HepG2 (cell line): ENCODE measurements around the gene MTHFR. TPM values are rescaled to one million over a fixed set of nuclear protein-coding genes. Genes with fewer than 3 reads are reported as not detected.

Source experiments
- ARHGAP35 ChIP-seq: sonication (generic); formaldehyde crosslinking; IDR thresholded peaks from 2 replicates; pipeline ENCODE4 v1.9.0; 2022; ENCODE audit warnings: mild to moderate bottlenecking, inconsistent platforms, moderate library complexity, missing genetic modification reagents, borderline replicate concordance
- BHLHE40 ChIP-seq: IDR thresholded peaks from 2 replicates; pipeline ENCODE4 v1.6.1; 2011; ENCODE audit warnings: low read length, improper control_type of control experiment
- MAF1 ChIP-seq: sonication (generic); formaldehyde crosslinking; IDR thresholded peaks from 2 replicates; pipeline ENCODE4 v1.5.0; 2020; ENCODE audit warnings: missing genetic modification reagents, borderline replicate concordance
- NBN ChIP-seq: fragments of 450-650 bp; conservative IDR thresholded peaks from 2 replicates; pipeline ENCODE4 v1.6.1; 2017
- NR3C1 ChIP-seq: sonication (generic); formaldehyde crosslinking; IDR thresholded peaks from 2 replicates; pipeline ENCODE4 v1.4.0; 2020; ENCODE audit warnings: missing genetic modification reagents
- SRSF9 ChIP-seq: fragments of 200-400 bp; formaldehyde crosslinking; IDR thresholded peaks from 2 replicates; pipeline ENCODE4 v1.6.1; 2018; ENCODE audit warnings: borderline replicate concordance, mild to moderate bottlenecking, low read depth, low read length; ENCODE audit not compliant: insufficient read depth, poor library complexity, severe bottlenecking
- TCF12 ChIP-seq, 2 experiments: fragments of 450-650 bp in 1 of 2; sonication (generic) in 1 of 2; formaldehyde crosslinking in 1 of 2; IDR thresholded peaks; 2 replicates each; pipeline versions ENCODE4 v1.6.1 to v1.8.0; 2017 to 2022; ENCODE audit warnings: antibody characterized with exemption in 1 of 2, mild to moderate bottlenecking in 1 of 2, missing genetic modification reagents in 1 of 2, moderate library complexity in 1 of 2
- YY1 ChIP-seq: IDR thresholded peaks from 2 replicates; pipeline ENCODE4 v1.6.1; 2011; ENCODE audit warnings: low read length, low read depth, moderate library complexity, mild to moderate bottlenecking; ENCODE audit not compliant: insufficient read depth, insufficient replicate concordance
- ZNF652 ChIP-seq: IDR thresholded peaks from 2 replicates; pipeline ENCODE4 v1.6.1; 2016; ENCODE audit warnings: low read depth, borderline replicate concordance
- ZNF660 ChIP-seq: sonication (generic); formaldehyde crosslinking; IDR thresholded peaks from 2 replicates; pipeline ENCODE4 v1.5.1; 2020; ENCODE audit warnings: mild to moderate bottlenecking, low read depth, missing genetic modification reagents, borderline replicate concordance
- ZNF720 ChIP-seq: sonication (generic); formaldehyde crosslinking; IDR thresholded peaks from 2 replicates; pipeline ENCODE4 v1.4.0; 2020; ENCODE audit warnings: missing genetic modification reagents
- polyA plus RNA-seq, 8 experiments: library from polyadenylated mRNA; depleted of rRNA in 3 of 8; stranded (reverse) in 7 of 8; unstranded in 1 of 8; fragments of >200 nt; fragmentation: Illumina TruSeq in 4 of 8; extraction: Trizol in 4 of 8; gene quantifications; 2 replicates each; pipeline versions ENCODE4 v1.2.1 to v1.2.3, GENCODE V29; 2011 to 2016; ENCODE audit warnings: low read depth in 4 of 8, missing spikeins in 1 of 8, mixed read lengths in 1 of 8; ENCODE audit not compliant: insufficient read depth in 1 of 8
- total RNA-seq, 5 experiments: library from RNA; depleted of rRNA; stranded (reverse); fragments of >200 nt; fragmentation: Illumina TruSeq; extraction: Trizol; gene quantifications; 2 replicates each; pipeline ENCODE4 v1.2.3, GENCODE V29; 2016; ENCODE audit warnings: low read depth in 1 of 5
- TF ChIP-seq, protein P1 (sequence below): sonication (generic); formaldehyde crosslinking; IDR thresholded peaks from 2 replicates; pipeline ENCODE4 v1.9.0; 2021; ENCODE audit warnings: missing genetic modification reagents, borderline replicate concordance
- TF ChIP-seq, protein P2 (sequence below): sonication (generic); formaldehyde crosslinking; IDR thresholded peaks from 2 replicates; pipeline ENCODE4 v1.8.0; 2022; ENCODE audit warnings: mild to moderate bottlenecking, missing genetic modification reagents; ENCODE audit not compliant: insufficient replicate concordance
- TF ChIP-seq, protein P3 (sequence below), 2 experiments: sonication (generic) in 1 of 2; formaldehyde crosslinking in 1 of 2; IDR thresholded peaks; 2 replicates each; pipeline versions ENCODE4 v1.6.1 to v1.9.0; 2014 to 2022; ENCODE audit warnings: antibody characterized with exemption in 1 of 2, borderline replicate concordance in 1 of 2, inconsistent platforms in 1 of 2, low read depth in 1 of 2, missing genetic modification reagents in 1 of 2
- TF ChIP-seq, protein P4 (sequence below): sonication (generic); formaldehyde crosslinking; IDR thresholded peaks from 2 replicates; pipeline ENCODE4 v1.4.0; 2020; ENCODE audit warnings: missing genetic modification reagents, borderline replicate concordance

The MTHFR gene
- total and polyA plus RNA-seq, 2 of the 13 experiments (the other 11 are each of a cell fraction or from before 2014, with no cell fraction given), result 3.8 to 8.2 TPM

DNA sequence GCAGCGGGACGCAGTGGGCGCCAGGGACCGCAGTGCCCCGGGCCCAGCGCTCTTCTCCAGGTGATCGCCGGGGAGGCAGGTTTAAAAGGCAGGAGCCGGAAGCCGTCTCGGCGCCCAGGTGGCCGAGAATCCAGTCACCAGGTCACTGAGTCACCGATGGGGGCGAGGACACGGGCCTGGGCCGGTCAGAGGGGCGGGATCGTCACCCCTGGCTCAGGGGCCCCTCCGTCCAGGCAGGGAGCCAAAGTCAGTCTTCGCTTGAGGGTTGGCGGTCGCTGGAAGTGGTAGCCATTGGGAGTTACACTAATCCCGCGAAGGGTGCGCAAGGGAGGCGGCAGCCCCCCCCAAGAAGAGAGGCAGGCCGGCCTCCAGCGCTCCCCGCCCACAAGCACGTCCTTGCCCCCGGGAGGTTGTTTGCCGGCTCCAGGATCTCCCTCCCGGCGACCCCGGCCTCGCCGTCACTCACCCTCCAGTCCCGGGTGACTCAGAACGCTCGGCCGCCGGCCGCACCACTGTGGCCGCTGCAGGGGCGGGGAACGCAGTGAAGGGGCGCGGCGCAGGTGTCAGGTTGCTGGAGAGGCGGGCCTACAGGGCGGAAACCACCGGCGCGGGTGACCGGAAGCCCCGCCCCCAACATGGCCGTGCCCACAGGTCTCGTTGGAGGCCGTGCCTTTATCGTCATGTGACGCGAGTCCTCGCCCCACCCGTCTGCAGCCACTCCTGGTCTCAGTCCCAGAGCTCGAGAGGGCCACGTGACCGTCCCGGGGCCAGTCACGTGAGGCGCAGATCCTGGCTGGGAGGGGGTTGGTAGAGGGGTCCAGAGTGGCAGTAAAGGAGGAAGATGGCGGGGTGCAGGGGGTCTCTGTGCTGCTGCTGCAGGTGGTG is at the start of gene MTHFR, which contains the start of gene CLCN6 (continued):
- TF ChIP-seq, protein P1, sequence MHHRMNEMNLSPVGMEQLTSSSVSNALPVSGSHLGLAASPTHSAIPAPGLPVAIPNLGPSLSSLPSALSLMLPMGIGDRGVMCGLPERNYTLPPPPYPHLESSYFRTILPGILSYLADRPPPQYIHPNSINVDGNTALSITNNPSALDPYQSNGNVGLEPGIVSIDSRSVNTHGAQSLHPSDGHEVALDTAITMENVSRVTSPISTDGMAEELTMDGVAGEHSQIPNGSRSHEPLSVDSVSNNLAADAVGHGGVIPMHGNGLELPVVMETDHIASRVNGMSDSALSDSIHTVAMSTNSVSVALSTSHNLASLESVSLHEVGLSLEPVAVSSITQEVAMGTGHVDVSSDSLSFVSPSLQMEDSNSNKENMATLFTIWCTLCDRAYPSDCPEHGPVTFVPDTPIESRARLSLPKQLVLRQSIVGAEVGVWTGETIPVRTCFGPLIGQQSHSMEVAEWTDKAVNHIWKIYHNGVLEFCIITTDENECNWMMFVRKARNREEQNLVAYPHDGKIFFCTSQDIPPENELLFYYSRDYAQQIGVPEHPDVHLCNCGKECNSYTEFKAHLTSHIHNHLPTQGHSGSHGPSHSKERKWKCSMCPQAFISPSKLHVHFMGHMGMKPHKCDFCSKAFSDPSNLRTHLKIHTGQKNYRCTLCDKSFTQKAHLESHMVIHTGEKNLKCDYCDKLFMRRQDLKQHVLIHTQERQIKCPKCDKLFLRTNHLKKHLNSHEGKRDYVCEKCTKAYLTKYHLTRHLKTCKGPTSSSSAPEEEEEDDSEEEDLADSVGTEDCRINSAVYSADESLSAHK, result no peak
- no peak for TF ChIP-seq ZNF652 (CRISPR knock-in tag)
- no peak for TF ChIP-seq NR3C1 (CRISPR knock-in tag)
- TF ChIP-seq, protein P2, sequence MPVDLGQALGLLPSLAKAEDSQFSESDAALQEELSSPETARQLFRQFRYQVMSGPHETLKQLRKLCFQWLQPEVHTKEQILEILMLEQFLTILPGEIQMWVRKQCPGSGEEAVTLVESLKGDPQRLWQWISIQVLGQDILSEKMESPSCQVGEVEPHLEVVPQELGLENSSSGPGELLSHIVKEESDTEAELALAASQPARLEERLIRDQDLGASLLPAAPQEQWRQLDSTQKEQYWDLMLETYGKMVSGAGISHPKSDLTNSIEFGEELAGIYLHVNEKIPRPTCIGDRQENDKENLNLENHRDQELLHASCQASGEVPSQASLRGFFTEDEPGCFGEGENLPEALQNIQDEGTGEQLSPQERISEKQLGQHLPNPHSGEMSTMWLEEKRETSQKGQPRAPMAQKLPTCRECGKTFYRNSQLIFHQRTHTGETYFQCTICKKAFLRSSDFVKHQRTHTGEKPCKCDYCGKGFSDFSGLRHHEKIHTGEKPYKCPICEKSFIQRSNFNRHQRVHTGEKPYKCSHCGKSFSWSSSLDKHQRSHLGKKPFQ (CRISPR knock-in tag), result peak; percentile 85
- no peak for TF ChIP-seq NBN
- peak; percentile 91; the same call in 1 of the 2 replicates for TF ChIP-seq MAF1 (CRISPR knock-in tag)
- TF ChIP-seq, protein P3, sequence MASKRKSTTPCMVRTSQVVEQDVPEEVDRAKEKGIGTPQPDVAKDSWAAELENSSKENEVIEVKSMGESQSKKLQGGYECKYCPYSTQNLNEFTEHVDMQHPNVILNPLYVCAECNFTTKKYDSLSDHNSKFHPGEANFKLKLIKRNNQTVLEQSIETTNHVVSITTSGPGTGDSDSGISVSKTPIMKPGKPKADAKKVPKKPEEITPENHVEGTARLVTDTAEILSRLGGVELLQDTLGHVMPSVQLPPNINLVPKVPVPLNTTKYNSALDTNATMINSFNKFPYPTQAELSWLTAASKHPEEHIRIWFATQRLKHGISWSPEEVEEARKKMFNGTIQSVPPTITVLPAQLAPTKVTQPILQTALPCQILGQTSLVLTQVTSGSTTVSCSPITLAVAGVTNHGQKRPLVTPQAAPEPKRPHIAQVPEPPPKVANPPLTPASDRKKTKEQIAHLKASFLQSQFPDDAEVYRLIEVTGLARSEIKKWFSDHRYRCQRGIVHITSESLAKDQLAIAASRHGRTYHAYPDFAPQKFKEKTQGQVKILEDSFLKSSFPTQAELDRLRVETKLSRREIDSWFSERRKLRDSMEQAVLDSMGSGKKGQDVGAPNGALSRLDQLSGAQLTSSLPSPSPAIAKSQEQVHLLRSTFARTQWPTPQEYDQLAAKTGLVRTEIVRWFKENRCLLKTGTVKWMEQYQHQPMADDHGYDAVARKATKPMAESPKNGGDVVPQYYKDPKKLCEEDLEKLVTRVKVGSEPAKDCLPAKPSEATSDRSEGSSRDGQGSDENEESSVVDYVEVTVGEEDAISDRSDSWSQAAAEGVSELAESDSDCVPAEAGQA (IDR thresholded peaks at IDR 0.05; ENCODE audit: low read depth), result peak; percentile 64; the same call in 1 of the 2 replicates
- TF ChIP-seq, protein P3 (CRISPR knock-in tag; IDR thresholded peaks at IDR 0.05; ENCODE audit: borderline replicate concordance), result no peak
- peak; percentile 95 for TF ChIP-seq YY1
- TF ChIP-seq ZNF660 (CRISPR knock-in tag), result no peak
- TF ChIP-seq, protein P4, sequence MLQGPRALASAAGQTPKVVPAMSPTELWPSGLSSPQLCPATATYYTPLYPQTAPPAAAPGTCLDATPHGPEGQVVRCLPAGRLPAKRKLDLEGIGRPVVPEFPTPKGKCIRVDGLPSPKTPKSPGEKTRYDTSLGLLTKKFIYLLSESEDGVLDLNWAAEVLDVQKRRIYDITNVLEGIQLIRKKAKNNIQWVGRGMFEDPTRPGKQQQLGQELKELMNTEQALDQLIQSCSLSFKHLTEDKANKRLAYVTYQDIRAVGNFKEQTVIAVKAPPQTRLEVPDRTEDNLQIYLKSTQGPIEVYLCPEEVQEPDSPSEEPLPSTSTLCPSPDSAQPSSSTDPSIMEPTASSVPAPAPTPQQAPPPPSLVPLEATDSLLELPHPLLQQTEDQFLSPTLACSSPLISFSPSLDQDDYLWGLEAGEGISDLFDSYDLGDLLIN, result no peak
- no peak for TF ChIP-seq TCF12 (IDR thresholded peaks at IDR 0.05)
- TF ChIP-seq TCF12 (CRISPR knock-in tag; IDR thresholded peaks at IDR 0.05), result peak; percentile 41; the same call in 1 of the 2 replicates
- TF ChIP-seq SRSF9, result no peak
- no peak for TF ChIP-seq ZNF720 (CRISPR knock-in tag)
- peak; percentile 40; the same call in 1 of the 2 replicates for TF ChIP-seq ARHGAP35 (CRISPR knock-in tag)
- peak; percentile 99 for TF ChIP-seq BHLHE40
